Epithelial cell of proximal tubule (primary cell): ENCODE measurements around the gene NRP2. TPM values are rescaled to one million over a fixed set of nuclear protein-coding genes. Genes with fewer than 3 reads are reported as not detected.

Experiments used
- DNase-seq: peaks from one replicate; pipeline ENCODE4 v3.0.0-alpha.2; 2011; ENCODE audit warnings: low read depth
- H3K4me3 ChIP-seq: 2 replicates; pipeline ENCODE4 v1.5.1; 2011; ENCODE audit warnings: low read depth, mild to moderate bottlenecking, low read length
- CTCF ChIP-seq: conservative IDR thresholded peaks from 2 replicates; pipeline ENCODE4 v1.5.1; 2012; ENCODE audit warnings: low read depth, mild to moderate bottlenecking, low read length
- total RNA-seq: library from RNA; depleted of rRNA; stranded (reverse); fragments of >200 nt; gene quantifications from 2 replicates; pipeline ENCODE4 v1.2.3, GENCODE V29; 2015

The NRP2 gene
- total RNA-seq, 1 donor from 2014 or later = 36.5 TPM

- TF ChIP-seq CTCF = no peak
- H3K4me3 ChIP-seq = no peak overlapping the region
- no peak for DNase-seq
Measured at GRCh38 chr2:205731583-205731981, 49.3 kb downstream of the NRP2 start.

- TF ChIP-seq CTCF = no peak
- no peak for DNase-seq
- no peak overlapping the region for H3K4me3 ChIP-seq
Measured at GRCh38 chr2:205732314-205732713, 50.0 kb downstream of the NRP2 start.

- no peak for TF ChIP-seq CTCF
- DNase-seq = no peak
- no peak overlapping the region for H3K4me3 ChIP-seq
Measured at GRCh38 chr2:205733082-205733481, 50.8 kb downstream of the NRP2 start.

- TF ChIP-seq CTCF = no peak
- H3K4me3 ChIP-seq = no peak overlapping the region
- no peak for DNase-seq
Measured at GRCh38 chr2:205733648-205734047, 51.3 kb downstream of the NRP2 start.

GRCh38 chr2:205734436-205735037 lies 52.2 kb downstream of the NRP2 start:
- no peak for TF ChIP-seq CTCF
- no peak overlapping the region for H3K4me3 ChIP-seq
- no peak for DNase-seq

- DNase-seq = no peak
- H3K4me3 ChIP-seq = no peak overlapping the region
- no peak for TF ChIP-seq CTCF
Measured at GRCh38 chr2:205738117-205738968, 56.0 kb downstream of the NRP2 start.
